IMR-90 (cell line): ENCODE results near the gene INTS12. TPM values are rescaled to one million over a fixed set of nuclear protein-coding genes. Genes with fewer than 3 reads are reported as not detected.

ENCODE experiments used
- ATAC-seq: fragments of 200-7000 bp; cut with Tn5 transposase; 2 replicates; pipeline ENCODE4 v1.9.1; 2020; ENCODE audit warnings: low read depth, mild to moderate bottlenecking, moderate library complexity
- BruUV-seq: library from RNA; stranded (reverse); fragments of 400-500 nt; replicated peaks from 2 replicates; lab custom pipeline; 2021; lab: Mats Ljungman, UMichigan
- CTCF ChIA-PET: fragments of 300-600 bp; formaldehyde crosslinking; extraction: SDS; loops from one replicate; lab custom pipeline; 2021; ENCODE audit warnings: antibody characterized with exemption; lab: Yijun Ruan, JAX
- POLR2A ChIA-PET: fragments of 300-600 bp; sonication (Branson Sonifier 250); formaldehyde crosslinking; loops from one replicate; lab custom pipeline; 2022; ENCODE audit warnings: antibody characterized with exemption; ENCODE audit not compliant: unreplicated experiment; lab: Charles Lee
- DNase-seq: peaks from one replicate; pipeline ENCODE4 v3.0.0; 2013
- H2AFZ ChIP-seq: replicated peaks from 2 replicates; pipeline ENCODE3; 2013; ENCODE audit warnings: low read length, mild to moderate bottlenecking; ENCODE audit not compliant: poor library complexity
- H2AK5ac ChIP-seq: 2 replicates; pipeline ENCODE4 v1.6.1; 2013; ENCODE audit warnings: low read depth, low read length, inconsistent platforms
- H2AK9ac ChIP-seq: replicated peaks from 2 replicates; pipeline ENCODE3; 2013; ENCODE audit warnings: mild to moderate bottlenecking, low read depth, low read length, moderate library complexity; ENCODE audit not compliant: poor library complexity
- H2BK120ac ChIP-seq: 2 replicates; pipeline ENCODE4 v1.6.1; 2013; ENCODE audit warnings: low read depth, low read length, inconsistent platforms
- H2BK15ac ChIP-seq: 3 replicates; pipeline ENCODE4 v1.6.1; 2013; ENCODE audit warnings: low read depth, low read length, inconsistent platforms
- H2BK20ac ChIP-seq: 2 replicates; pipeline ENCODE4 v1.6.1; 2013; ENCODE audit warnings: low read depth, mild to moderate bottlenecking, inconsistent platforms, low read length, moderate library complexity
- H2BK5ac ChIP-seq: 2 replicates; pipeline ENCODE4 v1.6.1; 2013; ENCODE audit warnings: mild to moderate bottlenecking, low read depth, low read length, inconsistent platforms; ENCODE audit not compliant: poor library complexity, severe bottlenecking
- H3K14ac ChIP-seq: replicated peaks from 2 replicates; pipeline ENCODE4 v1.6.1; 2013; ENCODE audit warnings: low read depth, low read length, inconsistent platforms
- H3K18ac ChIP-seq: 2 replicates; pipeline ENCODE4 v1.6.1; 2013; ENCODE audit warnings: low read depth, low read length, control low read depth
- H3K23ac ChIP-seq: 2 replicates; pipeline ENCODE4 v1.6.1; 2013; ENCODE audit warnings: low read depth, low read length, inconsistent platforms
- H3K27ac ChIP-seq: 2 replicates; pipeline ENCODE4 v1.5.1; 2013; ENCODE audit warnings: mild to moderate bottlenecking, control low read depth, low read length; ENCODE audit not compliant: insufficient read depth
- H3K27me3 ChIP-seq: 2 replicates; pipeline ENCODE4 v1.6.1; 2013; ENCODE audit warnings: low read length; ENCODE audit not compliant: control insufficient read depth, insufficient read depth
- H3K36me3 ChIP-seq: 2 replicates; pipeline ENCODE4 v1.6.1; 2013; ENCODE audit warnings: low read length, mixed read lengths; ENCODE audit not compliant: control insufficient read depth, insufficient read depth
- H3K4ac ChIP-seq: 2 replicates; pipeline ENCODE4 v1.6.1; 2013; ENCODE audit warnings: low read depth, low read length, inconsistent platforms
- H3K4me1 ChIP-seq: 2 replicates; pipeline ENCODE4 v1.6.1; 2013; ENCODE audit warnings: low read length, mixed read lengths; ENCODE audit not compliant: control insufficient read depth, insufficient read depth
- H3K4me2 ChIP-seq: 2 replicates; pipeline ENCODE4 v1.6.1; 2013; ENCODE audit warnings: low read depth, mild to moderate bottlenecking, control low read depth, low read length, moderate library complexity
- H3K4me3 ChIP-seq: 2 replicates; pipeline ENCODE4 v1.5.1; 2013; ENCODE audit warnings: low read depth, mild to moderate bottlenecking, control low read depth, low read length, moderate library complexity; ENCODE audit not compliant: insufficient read depth
- H3K56ac ChIP-seq: 2 replicates; pipeline ENCODE4 v1.6.1; 2013; ENCODE audit warnings: low read length, inconsistent platforms; ENCODE audit not compliant: insufficient read depth; ENCODE audit errors: extremely low read depth
- H3K79me1 ChIP-seq, 2 experiments: 2 replicates each; pipeline ENCODE4 v1.6.1; 2013; ENCODE audit warnings: low read length in 2 of 2, inconsistent platforms in 1 of 2, low read depth in 1 of 2
- H3K9ac ChIP-seq: 2 replicates; pipeline ENCODE4 v1.6.1; 2013; ENCODE audit warnings: low read depth, low read length, control low read depth
- H3K9me1 ChIP-seq: 2 replicates; pipeline ENCODE4 v1.6.1; 2013; ENCODE audit warnings: low read length, inconsistent platforms; ENCODE audit not compliant: insufficient read depth
- H3K9me3 ChIP-seq: 2 replicates; pipeline ENCODE4 v1.6.1; 2013; ENCODE audit warnings: low read length; ENCODE audit not compliant: control insufficient read depth, insufficient read depth
- H4K20me1 ChIP-seq: 2 replicates; pipeline ENCODE4 v1.6.1; 2013; ENCODE audit warnings: low read length, inconsistent platforms; ENCODE audit not compliant: insufficient read depth
- H4K5ac ChIP-seq: 2 replicates; pipeline ENCODE4 v1.6.1; 2013; ENCODE audit warnings: mild to moderate bottlenecking, low read depth, low read length, control low read depth
- H4K8ac ChIP-seq, 2 experiments: 2 replicates each; pipeline ENCODE4 v1.6.1; 2013; ENCODE audit warnings: low read depth in 2 of 2, low read length in 2 of 2, control low read depth in 1 of 2, inconsistent platforms in 1 of 2
- H4K91ac ChIP-seq: 2 replicates; pipeline ENCODE4 v1.6.1; 2013; ENCODE audit warnings: low read depth, low read length, inconsistent platforms; ENCODE audit not compliant: insufficient read depth
- BHLHE40 ChIP-seq: fragments of 150-350 bp; IDR thresholded peaks from 2 replicates; pipeline ENCODE4 v1.6.1; 2016; ENCODE audit warnings: mild to moderate bottlenecking, low read depth, low read length
- CEBPB ChIP-seq: IDR thresholded peaks from 2 replicates; pipeline ENCODE4 v1.6.1; 2012; ENCODE audit warnings: low read depth, low read length, improper control_type of control experiment
- CHD1 ChIP-seq: IDR thresholded peaks from 2 replicates; pipeline ENCODE4 v1.6.1; 2012; ENCODE audit warnings: low read depth, low read length, improper control_type of control experiment
- CTCF ChIP-seq: conservative IDR thresholded peaks from 2 replicates; pipeline ENCODE4 v1.5.1; 2012; ENCODE audit warnings: mild to moderate bottlenecking, low read depth, low read length, improper control_type of control experiment
- MAFK ChIP-seq: IDR thresholded peaks from 2 replicates; pipeline ENCODE4 v1.6.1; 2012; ENCODE audit warnings: low read depth, low read length, improper control_type of control experiment
- MAZ ChIP-seq: IDR thresholded peaks from 2 replicates; pipeline ENCODE4 v1.6.1; 2012; ENCODE audit warnings: low read depth, mild to moderate bottlenecking, low read length, improper control_type of control experiment, moderate library complexity, borderline replicate concordance
- SMC3 ChIP-seq: fragments of 150-350 bp; IDR thresholded peaks from 2 replicates; pipeline ENCODE4 v1.6.1; 2016; ENCODE audit warnings: low read depth, mild to moderate bottlenecking, antibody characterized with exemption, low read length, moderate library complexity
- WGBS, 2 experiments: methylation state at CpG; one replicate each; pipeline versions ENCODE4 v1.1.5 to v1.1.7; 2013; ENCODE audit warnings: missing lambda C conversion rate in 2 of 2; ENCODE audit not compliant: insufficient read length in 1 of 2; ENCODE audit errors: extremely low coverage in 2 of 2; 5-methylcytosine and 5-hydroxymethylcytosine counted together
- dilution Hi-C: fragments of 300-500 bp; cut with HindIII; formaldehyde crosslinking; loops from one replicate; pipeline ENCODE4 v1.14.3; 2018; ENCODE audit warnings: low sequenced_read_pairs; ENCODE audit not compliant: unreplicated experiment
- in situ Hi-C: fragments of 300-500 bp; cut with MboI; formaldehyde crosslinking; loops from 3 replicates; pipeline ENCODE4 v1.14.3; 2019; ENCODE audit warnings: low sequenced_read_pairs, inconsistent platforms, mixed read lengths
- intact Hi-C: fragments of 100-400 bp; cut with micrococcal nuclease; formaldehyde crosslinking; loops from 2 replicates; pipeline ENCODE4 v1.10.0; 2022
- polyA plus RNA-seq, 3 experiments: library from polyadenylated mRNA; depleted of rRNA; stranded (reverse); fragments of >200 nt; gene quantifications; 2 replicates each; pipeline ENCODE4 v1.2.3, GENCODE V29; 2012; ENCODE audit warnings: low replicate concordance in 1 of 3
- total RNA-seq: library from RNA; depleted of rRNA; stranded (reverse); fragments of >200 nt; gene quantifications from 2 replicates; pipeline ENCODE4 v1.2.3, GENCODE V29; 2012

Gene INTS12
- total and polyA plus RNA-seq, 2 of the 4 experiments (the other 2 are of a cell fraction) = 27.5 to 36.0 TPM

- no TSS peak for BruUV-seq
- dilution Hi-C loops = no loop called here
- H3K27ac ChIP-seq = no peak overlapping the region
Observed at GRCh38 chr4:105634402-105635080, 73.9 kb downstream of the INTS12 start.

More at GRCh38 chr4:105634402-105635080, 73.9 kb downstream of the INTS12 start:
- Histone ChIP-seq H4K8ac (no peak overlapping the region), H3K4me3 (no peak overlapping the region), H4K5ac (no peak overlapping the region), H3K18ac (no peak overlapping the region), H4K91ac (no peak overlapping the region), H3K4me2 (no peak overlapping the region), H2BK15ac (no peak overlapping the region), H3K79me1 (no peaks in the 10 kb centered on the region), H3K23ac (no peak overlapping the region), H3K9me1 (no peaks in the 10 kb centered on the region), H2BK5ac (no peak overlapping the region), H2AK5ac (no peak overlapping the region), H3K14ac (no peak overlapping the region), H4K20me1 (no peaks in the 10 kb centered on the region), H3K9me3 (no peaks in the 10 kb centered on the region), H3K36me3 (no peaks in the 10 kb centered on the region), H2BK20ac (no peak overlapping the region), H2AFZ (no peak overlapping the region), H2BK120ac (no peak overlapping the region), H3K4ac (no peak overlapping the region), H2AK9ac (no peak overlapping the region), H3K27me3 (no peaks in the 10 kb centered on the region), H3K4me1 (no peaks in the 10 kb centered on the region), H3K56ac (no peak overlapping the region), H3K9ac (no peak overlapping the region)
- ATAC-seq (no peak), DNase-seq (no peak)
- intact Hi-C loops (no loop called here), in situ Hi-C loops (no loop called here)
- WGBS, 2 experiments = no CpG with 5 or more reads among the region's 1 CpG
- no peak for TF ChIP-seq CHD1
- TF ChIP-seq SMC3 = no peak
- TF ChIP-seq CTCF = no peak
- no peak for TF ChIP-seq MAZ
- no peak for TF ChIP-seq MAFK
- TF ChIP-seq CEBPB = no peak
- TF ChIP-seq BHLHE40 = no peak
- CTCF ChIA-PET = no interaction called here
- POLR2A ChIA-PET = no interaction called here
